NCI-H2171 (cell line): Measurements from ENCODE around the gene SULT1A4.
"Not testable (repeated sequence)": the region's sequence is repeated elsewhere in the genome, so short reads cannot be mapped to it uniquely, and the experiment has no call there.

Experiments used
- DNase-seq: peaks from one replicate; lab custom pipeline; 2025; lab: John Stamatoyannopoulos, UW

Gene SULT1A4

DNA sequence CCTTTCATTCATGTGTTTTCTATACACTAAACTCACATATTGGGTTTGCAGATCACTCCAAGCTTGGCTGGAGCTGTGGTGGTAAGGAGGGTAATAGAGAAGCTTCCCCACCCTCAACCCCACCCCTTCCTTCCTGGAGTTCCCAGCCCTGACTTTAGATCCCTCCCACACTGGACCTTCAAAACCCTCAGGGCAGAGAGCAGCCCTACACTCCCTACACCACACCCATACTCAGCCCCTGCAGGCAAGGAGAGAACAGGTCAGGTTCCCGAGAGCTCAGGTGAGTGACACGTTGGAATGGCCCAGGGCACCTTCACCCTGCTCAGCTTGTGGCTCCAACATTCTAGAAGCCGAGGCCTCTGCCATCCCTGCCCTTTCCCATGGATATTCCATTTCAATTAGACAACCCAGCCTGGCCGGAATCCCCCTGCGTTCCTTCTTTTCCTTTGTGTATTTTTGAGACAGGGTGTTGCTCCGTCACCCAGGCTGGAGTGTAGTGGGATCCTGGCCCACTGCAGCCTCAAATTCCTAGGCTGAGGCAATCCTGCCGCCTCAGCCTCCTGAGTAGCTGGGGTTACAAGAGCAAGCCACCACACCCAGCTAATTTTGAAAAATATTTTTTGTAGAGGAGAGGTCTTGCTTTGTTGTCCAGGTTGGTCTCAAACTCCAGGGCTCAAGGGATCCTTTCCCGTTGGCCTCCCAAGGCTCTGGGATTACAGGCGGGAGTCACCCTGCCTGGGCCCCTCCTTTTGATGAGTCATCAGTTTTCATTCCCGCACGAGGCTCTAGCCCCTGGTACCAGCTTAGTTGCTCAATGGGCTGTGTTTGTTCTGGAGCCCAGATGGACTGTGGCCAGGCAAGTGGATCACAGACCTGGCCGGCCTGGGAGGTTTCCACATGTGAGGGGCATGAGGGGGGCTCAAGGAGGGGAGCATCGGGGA is at the start of gene SULT1A4:
SULT1A4 (plus strand) TSS at position 208 of the 941 bp plus-strand sequence. CDS start 1,473 bp downstream, outside the sequence.
- not testable (repeated sequence) for DNase-seq

DNA sequence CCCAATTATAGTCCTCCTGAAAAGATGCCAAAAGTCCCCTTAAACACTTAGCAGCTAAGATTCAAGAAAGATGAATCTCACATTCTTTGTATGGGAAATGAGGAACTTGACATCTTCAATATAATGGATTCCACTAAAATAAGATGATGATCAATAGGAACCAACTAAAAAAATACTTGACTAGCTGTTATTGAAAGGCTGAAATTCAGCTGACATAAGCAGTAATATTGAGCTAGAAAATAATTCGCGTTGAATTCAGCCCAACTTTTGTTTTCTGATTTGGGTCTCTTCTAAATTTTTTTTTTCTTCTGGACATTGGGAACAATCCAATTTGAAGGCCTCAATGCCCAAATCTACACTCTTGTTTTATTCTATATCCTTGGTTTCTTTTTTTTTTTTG is 36.1 kb upstream of the SULT1A4 start:
- not testable (repeated sequence) for DNase-seq

DNA sequence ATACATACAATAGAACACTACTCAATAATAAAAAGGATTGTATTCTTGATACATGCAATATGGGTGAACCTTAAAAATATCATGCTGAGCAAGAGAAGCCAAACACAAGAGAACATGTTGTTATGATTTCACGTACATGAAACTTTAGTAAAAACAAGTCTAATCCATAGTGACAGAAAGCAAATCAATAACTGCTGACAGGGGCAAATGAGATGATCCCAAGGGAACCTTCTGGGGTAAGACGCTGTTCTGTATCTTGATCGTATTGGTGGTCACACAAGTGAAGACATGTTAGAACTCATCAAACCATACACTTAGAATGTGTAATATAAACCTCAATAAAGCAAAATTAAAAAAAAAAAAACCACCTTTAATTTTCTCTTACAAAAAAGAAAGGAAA is 34.3 kb upstream of the SULT1A4 start:
- not testable (repeated sequence) for DNase-seq

DNA sequence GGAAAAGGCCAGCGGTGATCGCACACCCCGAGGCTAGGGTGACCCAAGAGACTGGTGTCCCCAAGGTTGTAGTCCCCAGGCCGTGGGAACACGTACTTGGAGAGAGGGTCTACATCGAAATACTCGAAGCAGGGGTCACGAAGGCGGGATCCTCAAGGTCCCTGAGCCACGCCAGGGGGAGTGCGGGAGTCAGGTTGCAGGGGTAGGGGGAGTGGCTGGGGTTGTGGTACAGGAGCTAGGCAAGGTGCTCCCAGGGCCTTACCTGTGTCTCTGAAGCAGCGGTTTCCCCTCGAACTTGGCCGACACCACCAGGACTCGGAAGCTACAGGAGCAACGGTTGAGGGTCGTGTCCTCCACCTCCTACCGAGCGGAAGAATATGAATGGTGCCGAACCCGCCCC is 6.0 kb upstream of the SULT1A4 start:
- DNase-seq = not testable (repeated sequence)

DNA sequence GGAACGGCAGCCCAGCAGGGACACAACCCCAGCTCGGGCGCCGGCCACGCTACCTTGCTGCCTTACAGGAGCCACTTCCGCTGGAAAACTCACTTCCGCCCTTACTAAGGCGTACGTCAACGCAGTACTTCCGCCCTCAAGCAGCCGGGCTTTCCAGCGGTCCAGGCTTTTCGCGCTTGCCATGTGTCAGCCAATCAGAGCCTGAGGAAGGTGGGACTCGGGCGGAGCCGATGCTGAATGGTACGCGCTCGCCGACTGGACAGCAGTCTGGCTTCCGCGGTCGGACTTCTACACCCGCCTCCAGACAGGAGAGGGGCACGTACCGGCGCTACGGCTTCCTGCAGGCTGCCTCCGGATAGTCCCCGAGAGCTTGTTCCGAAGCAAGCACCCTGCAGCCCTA is 5.4 kb upstream of the SULT1A4 start, which contains the start of the genes BOLA2 and SLX1B:
BOLA2 (minus strand) TSS at position 83 of the 400 bp plus-strand sequence. CDS start 98 bp downstream, outside the sequence.
SLX1B (plus strand) TSS at position 265 of the 400 bp plus-strand sequence.
- DNase-seq = not testable (repeated sequence)

GRCh38 chr16:29454828-29455227 is 4.9 kb upstream of the SULT1A4 start:
- DNase-seq = not testable (repeated sequence)

DNA sequence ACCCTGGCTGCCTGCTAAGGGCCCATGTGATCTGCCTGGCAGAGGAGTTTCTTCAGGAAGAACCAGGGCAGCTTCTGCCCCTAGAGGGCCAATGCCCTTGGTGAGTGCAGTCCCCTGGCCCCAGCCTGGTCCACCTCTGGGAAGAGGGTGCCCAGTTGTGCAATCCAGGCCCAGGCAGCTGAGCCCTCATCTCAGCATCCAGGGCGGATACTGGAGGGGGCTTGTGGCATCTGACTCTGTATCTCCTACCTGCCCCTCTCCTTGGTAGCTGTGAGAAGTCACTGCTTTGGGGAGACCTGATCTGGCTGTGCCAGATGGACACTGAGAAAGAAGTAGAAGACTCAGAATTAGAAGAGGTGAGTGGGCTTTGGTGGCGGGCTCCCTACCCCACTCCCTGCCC is 2.1 kb upstream of the SULT1A4 start:
- not testable (repeated sequence) for DNase-seq

DNA sequence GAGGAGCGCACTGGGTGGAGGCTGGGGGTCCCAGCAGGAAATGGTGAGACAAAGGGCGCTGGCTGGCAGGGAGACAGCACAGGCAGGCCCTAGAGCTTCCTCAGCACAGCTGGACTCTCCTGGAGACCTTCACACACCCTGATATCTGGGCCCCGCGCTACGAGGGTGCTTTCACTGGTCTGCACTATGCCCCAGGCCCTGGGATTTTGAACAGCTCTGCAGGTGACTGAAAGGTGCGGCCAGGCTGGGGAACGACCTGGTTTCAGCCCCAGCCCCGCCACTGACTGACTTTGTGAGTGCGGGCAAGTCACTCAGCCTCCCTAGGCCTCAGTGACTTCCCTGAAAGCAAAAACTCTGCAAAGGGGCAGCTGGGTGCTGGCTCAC is 926 bp downstream of the SULT1A4 start:
- DNase-seq = not testable (repeated sequence)

DNA sequence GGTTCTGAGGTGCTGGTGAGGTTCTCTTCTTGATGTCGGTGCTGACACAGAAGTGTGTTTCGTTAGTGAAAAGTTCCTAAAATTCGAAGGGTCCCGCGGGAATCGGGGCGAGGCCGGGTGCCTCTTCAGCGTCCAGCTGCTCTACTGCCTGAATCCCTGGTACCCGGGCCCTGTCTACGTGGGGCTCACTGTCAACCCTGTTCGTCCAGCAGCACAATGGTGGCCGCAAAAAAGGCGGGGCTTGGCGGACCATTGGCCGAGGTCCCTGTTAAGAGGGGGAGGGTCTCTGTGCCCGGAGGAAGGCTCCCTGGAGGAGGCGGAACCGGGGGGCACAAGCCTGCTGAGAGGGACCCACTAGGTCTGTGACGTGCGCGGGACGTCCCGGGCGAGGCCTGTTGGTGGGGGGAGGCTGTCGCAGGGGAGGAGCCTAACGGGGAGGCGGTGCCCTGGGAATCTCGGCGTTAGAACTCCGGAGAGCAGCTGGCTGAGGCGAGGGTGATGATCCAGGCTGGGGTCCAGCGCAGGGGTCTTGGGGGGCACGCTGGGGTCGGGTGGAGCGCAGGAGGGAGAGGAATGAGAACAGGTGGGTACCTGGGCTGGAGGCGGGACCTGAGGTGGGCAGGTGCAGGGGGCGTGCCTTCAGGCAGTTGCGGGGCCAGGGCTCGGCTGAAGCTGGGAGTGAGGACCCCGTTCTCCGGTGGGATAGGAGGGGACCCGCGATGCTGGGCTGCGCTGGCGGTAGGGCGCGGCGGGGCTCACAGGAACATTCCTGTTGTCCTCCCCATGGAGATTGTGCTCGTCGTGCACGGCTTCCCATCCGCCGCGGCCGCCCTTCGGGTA is 6.5 kb downstream of the SULT1A4 start:
- not testable (repeated sequence) for DNase-seq

- not testable (repeated sequence) for DNase-seq
These were observed 7.2 kb downstream of the SULT1A4 start for GRCh38 chr16:29466904-29467303.

DNA sequence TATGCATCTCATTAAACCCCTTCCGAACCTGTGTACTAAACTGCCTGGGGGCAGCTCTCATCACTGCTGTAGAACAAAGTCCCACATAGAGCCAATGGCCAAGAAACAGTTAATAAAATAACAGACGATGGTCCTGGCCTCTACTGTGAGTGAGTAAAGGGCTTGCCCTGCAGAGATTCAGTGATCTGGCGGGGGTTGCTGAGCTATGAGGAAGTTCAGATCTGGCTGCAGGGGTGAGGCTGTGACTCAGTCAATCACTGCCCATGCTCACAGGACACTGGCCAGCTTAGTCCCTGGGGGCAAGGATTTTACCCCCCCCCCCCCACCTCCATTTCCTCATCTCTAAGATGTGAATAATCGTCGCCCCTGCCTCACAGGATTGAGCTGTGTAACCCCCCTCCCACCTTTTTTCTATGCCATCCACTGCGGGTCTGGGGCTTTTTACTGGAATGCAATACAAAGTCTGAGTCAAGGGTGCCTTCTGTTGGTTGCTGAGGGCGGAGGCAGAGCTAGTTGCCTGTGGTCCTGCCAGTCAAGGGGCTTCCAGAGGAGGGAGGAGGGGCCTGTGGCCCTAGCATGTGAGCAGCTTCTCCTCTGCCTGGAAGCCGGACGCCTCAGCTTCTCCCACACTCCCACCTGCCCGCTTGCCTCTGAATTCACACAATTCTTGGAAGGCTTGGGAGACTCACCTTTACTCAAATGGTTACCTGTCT is 8.1 kb downstream of the SULT1A4 start:
- not testable (repeated sequence) for DNase-seq

- DNase-seq = not testable (repeated sequence)
These were observed 9.9 kb downstream of the SULT1A4 start for GRCh38 chr16:29469660-29470059.

DNA sequence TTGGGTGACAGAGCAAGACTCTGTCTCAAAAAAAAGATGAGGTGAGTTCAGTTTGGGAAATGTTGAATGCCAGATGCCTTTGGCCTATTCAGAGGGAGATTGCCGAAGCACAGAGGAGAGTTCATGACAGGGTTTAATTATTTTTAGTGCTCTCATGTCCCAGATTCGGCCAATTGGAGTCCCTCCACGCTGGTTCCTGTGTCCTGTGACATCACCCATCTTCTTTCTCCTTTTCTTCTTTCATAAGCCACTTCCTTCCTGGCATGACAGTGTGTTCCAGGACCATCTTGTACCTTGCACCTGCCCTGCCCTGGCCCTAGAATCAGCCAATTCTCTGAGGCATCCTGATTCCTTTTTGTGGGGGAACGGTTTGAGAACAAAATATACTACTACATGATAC is 12.4 kb downstream of the SULT1A4 start:
- not testable (repeated sequence) for DNase-seq

- not testable (repeated sequence) for DNase-seq
These were observed 22.6 kb downstream of the SULT1A4 start for GRCh38 chr16:29482276-29482675.

GRCh38 chr16:29506308-29506707 is 46.6 kb downstream of the SULT1A4 start, which contains the start of gene NPIPB12:
Gene NPIPB12, minus strand, starts transcription at chr16:29506408.
- DNase-seq = not testable (repeated sequence)
